HCT116 (cell line): ENCODE data around the gene RAB13. TPM values are rescaled to one million over a fixed set of nuclear protein-coding genes. Genes with fewer than 3 reads are reported as not detected.

Experiments used
- ATAC-seq: fragments of 200-7000 bp; cut with Tn5 transposase; 2 replicates; pipeline ENCODE4 v1.9.1; 2020; ENCODE audit warnings: mild to moderate bottlenecking, moderate library complexity
- BruUV-seq: library from RNA; stranded (reverse); fragments of 400-500 nt; replicated peaks from 2 replicates; lab custom pipeline; 2021; lab: Mats Ljungman, UMichigan
- CTCF ChIA-PET: fragments of 300-600 bp; sonication (Branson Sonifier 250); formaldehyde crosslinking; loops from one replicate; lab custom pipeline; 2021; ENCODE audit warnings: antibody characterized with exemption; lab: Charles Lee
- POLR2A ChIA-PET: fragments of 300-600, 350-600 bp; sonication (Branson Sonifier 250); formaldehyde crosslinking; loops from one replicate; lab custom pipeline; 2021; ENCODE audit warnings: antibody characterized with exemption; lab: Charles Lee
- RAD21 ChIA-PET, 2 experiments: fragments of 300-600 bp; sonication (Branson Sonifier 250); formaldehyde crosslinking; loops; one replicate each; lab custom pipeline; 2023; ENCODE audit warnings: low total read pairs in 2 of 2; ENCODE audit not compliant: uncharacterized antibody in 2 of 2, unreplicated experiment in 2 of 2, low non-redundant PET in 1 of 2; lab: Charles Lee
- DNase-seq: peaks from one replicate; pipeline ENCODE4 v3.0.0-alpha.2; 2010; ENCODE audit warnings: low read depth, low spot score
- H2AFZ ChIP-seq: fragments of 200-600 bp; shearing (Covaris generic), sonication (generic); 2 replicates; pipeline ENCODE4 v1.6.1; 2017; ENCODE audit warnings: low read depth, mixed run types, mixed read lengths, antibody characterized with exemption, low read length; ENCODE audit not compliant: poor library complexity, severe bottlenecking
- H3K27ac ChIP-seq: 2 replicates; pipeline ENCODE4 v1.5.1; 2012; ENCODE audit warnings: low read depth, low read length
- H3K27me3 ChIP-seq: fragments of 200-600 bp; sonication (generic); 2 replicates; pipeline ENCODE4 v1.6.1; 2016; ENCODE audit warnings: mixed run types, low read length, mixed read lengths; ENCODE audit not compliant: insufficient read depth
- H3K36me3 ChIP-seq, 2 experiments: fragments of 200-500 bp in 1 of 2; fragments of 200-600 bp in 1 of 2; sonication (Bioruptor generic) in 1 of 2; sonication (generic) in 1 of 2; 2 replicates each; pipeline versions ENCODE4 v1.5.1 to v1.6.1; 2014 to 2016; ENCODE audit warnings: low read length in 2 of 2, inconsistent platforms in 1 of 2, mixed read lengths in 1 of 2, mixed run types in 1 of 2; ENCODE audit not compliant: insufficient read depth in 2 of 2, control insufficient read depth in 1 of 2
- H3K4me1 ChIP-seq, 2 experiments: fragments of 200-600 bp in 1 of 2; sonication (generic) in 1 of 2; 2 replicates each; pipeline versions ENCODE4 v1.5.1 to v1.6.1; 2012 to 2017; ENCODE audit warnings: low read length in 2 of 2, inconsistent platforms in 1 of 2, mild to moderate bottlenecking in 1 of 2, mixed read lengths in 1 of 2, mixed run types in 1 of 2, moderate library complexity in 1 of 2; ENCODE audit not compliant: insufficient read depth in 2 of 2, control insufficient read depth in 1 of 2
- H3K4me2 ChIP-seq: fragments of 200-600 bp; sonication (generic); 2 replicates; pipeline ENCODE4 v1.6.1; 2017; ENCODE audit warnings: mixed run types, low read length, mixed read lengths
- H3K4me3 ChIP-seq, 2 experiments: fragments of 200-600 bp in 1 of 2; sonication (generic) in 1 of 2; replicated peaks in 1 of 2; 2 replicates each; pipeline ENCODE4 v1.5.1; 2011 to 2016; ENCODE audit warnings: low read length in 2 of 2, control low read depth in 1 of 2, low read depth in 1 of 2, mild to moderate bottlenecking in 1 of 2, mixed read lengths in 1 of 2, mixed run types in 1 of 2
- H3K79me2 ChIP-seq: fragments of 200-600 bp; sonication (generic); 2 replicates; pipeline ENCODE4 v1.6.1; 2017; ENCODE audit warnings: mild to moderate bottlenecking, mixed run types, low read length, moderate library complexity, mixed read lengths; ENCODE audit not compliant: insufficient read depth
- H3K9ac ChIP-seq: fragments of 200-600 bp; sonication (generic); 2 replicates; pipeline ENCODE4 v1.6.1; 2016; ENCODE audit warnings: low read length, mixed read lengths
- H3K9me2 ChIP-seq: fragments of 200-600 bp; sonication (generic), shearing (Covaris generic); 2 replicates; pipeline ENCODE4 v1.6.1; 2017; ENCODE audit warnings: mixed run types, mild to moderate bottlenecking, moderate library complexity; ENCODE audit not compliant: insufficient read depth
- H3K9me3 ChIP-seq, 2 experiments: fragments of 200-500 bp in 1 of 2; fragments of 200-600 bp in 1 of 2; sonication (Bioruptor generic) in 1 of 2; sonication (generic) in 1 of 2; 2 replicates each; pipeline ENCODE4 v1.6.1; 2014 to 2017; ENCODE audit warnings: low read length in 2 of 2, mixed read lengths in 2 of 2, inconsistent platforms in 1 of 2, low read depth in 1 of 2, mild to moderate bottlenecking in 1 of 2, mixed run types in 1 of 2, moderate library complexity in 1 of 2; ENCODE audit not compliant: control insufficient read depth in 1 of 2, insufficient read depth in 1 of 2
- H4K20me1 ChIP-seq: fragments of 200-600 bp; sonication (generic), shearing (Covaris generic); 2 replicates; pipeline ENCODE4 v1.6.1; 2017; ENCODE audit warnings: mixed run types, mild to moderate bottlenecking, moderate library complexity; ENCODE audit not compliant: insufficient read depth
- CBX3 ChIP-seq: IDR thresholded peaks from 2 replicates; pipeline ENCODE4 v1.6.1; 2012; ENCODE audit warnings: low read depth
- CTCF ChIP-seq, 3 experiments: fragments of 200-600 bp in 1 of 3; sonication (generic) in 1 of 3; IDR thresholded peaks in 2 of 3; conservative IDR thresholded peaks in 1 of 3; 2 replicates each; pipeline ENCODE4 v1.5.1; 2012 to 2017; ENCODE audit warnings: low read depth in 2 of 3, low read length in 2 of 3, antibody characterized with exemption in 1 of 3, borderline replicate concordance in 1 of 3, control low read depth in 1 of 3, mild to moderate bottlenecking in 1 of 3, mixed read lengths in 1 of 3, mixed run types in 1 of 3, moderate library complexity in 1 of 3; ENCODE audit not compliant: insufficient read depth in 1 of 3
- EGR1 ChIP-seq: IDR thresholded peaks from 2 replicates; pipeline ENCODE4 v1.6.1; 2012; ENCODE audit warnings: low read depth
- ELF1 ChIP-seq: IDR thresholded peaks from 2 replicates; pipeline ENCODE4 v1.6.1; 2012; ENCODE audit warnings: low read depth, borderline replicate concordance
- EZH2 ChIP-seq: fragments of 200-600 bp; sonication (generic); IDR thresholded peaks from 2 replicates; pipeline ENCODE4 v1.6.1; 2017; ENCODE audit warnings: antibody characterized with exemption, mixed run types
- EZH2phosphoT487 ChIP-seq: fragments of 200-600 bp; IDR thresholded peaks from 2 replicates; pipeline ENCODE4 v1.6.1; 2018; ENCODE audit warnings: antibody characterized with exemption, borderline replicate concordance
- FOSL1 ChIP-seq: IDR thresholded peaks from 2 replicates; pipeline ENCODE4 v1.6.1; 2012; ENCODE audit warnings: low read depth
- JUND ChIP-seq: IDR thresholded peaks from 2 replicates; pipeline ENCODE4 v1.6.1; 2012
- POLR2A ChIP-seq: IDR thresholded peaks from 2 replicates; pipeline ENCODE4 v1.7.0; 2011; ENCODE audit warnings: borderline replicate concordance; ENCODE audit not compliant: insufficient read depth, insufficient read length; ENCODE audit errors: extremely low read depth
- SIN3A ChIP-seq: IDR thresholded peaks from 2 replicates; pipeline ENCODE4 v1.6.1; 2012; ENCODE audit warnings: low read depth
- SP1 ChIP-seq: IDR thresholded peaks from 2 replicates; pipeline ENCODE4 v1.6.1; 2012; ENCODE audit warnings: low read depth
- TCF7L2 ChIP-seq: IDR thresholded peaks from 2 replicates; pipeline ENCODE4 v1.7.0; 2011; ENCODE audit warnings: borderline replicate concordance, inconsistent platforms; ENCODE audit not compliant: insufficient read depth, insufficient read length; ENCODE audit errors: extremely low read depth
- YY1 ChIP-seq: IDR thresholded peaks from 2 replicates; pipeline ENCODE4 v1.6.1; 2011; ENCODE audit warnings: low read length, low read depth, moderate library complexity, mild to moderate bottlenecking; ENCODE audit not compliant: insufficient replicate concordance; ENCODE audit errors: extremely low read depth
- ZFX ChIP-seq: fragments of 450-650 bp; IDR thresholded peaks from 2 replicates; pipeline ENCODE4 v1.6.1; 2017
- ZNF274 ChIP-seq: fragments of 200-500 bp; sonication (Bioruptor generic); IDR thresholded peaks from 2 replicates; pipeline ENCODE4 v1.6.1; 2014; ENCODE audit warnings: mild to moderate bottlenecking, low read depth, low read length, inconsistent platforms
- intact Hi-C: fragments of 100-400 bp; cut with micrococcal nuclease; formaldehyde crosslinking; loops from 2 replicates; pipeline ENCODE4 v1.10.0; 2022
- total RNA-seq: library from RNA; stranded (reverse); gene quantifications from one replicate; pipeline ENCODE4 v1.2.1, GENCODE V29; 2021; ENCODE audit not compliant: unreplicated experiment
- TF ChIP-seq, protein P1 (sequence below): IDR thresholded peaks from 2 replicates; pipeline ENCODE4 v1.6.1; 2012
- TF ChIP-seq, protein P2 (sequence below): IDR thresholded peaks from 2 replicates; pipeline ENCODE4 v1.6.1; 2012; ENCODE audit warnings: low read depth
- TF ChIP-seq, protein P3 (sequence below): IDR thresholded peaks from 2 replicates; pipeline ENCODE4 v1.6.1; 2011; ENCODE audit warnings: mild to moderate bottlenecking, low read length, moderate library complexity; ENCODE audit not compliant: insufficient replicate concordance; ENCODE audit errors: extremely low read depth

RAB13 gene
- total RNA-seq, 1 experiment from 2014 or later: 93.6 TPM

- H3K27me3 ChIP-seq: no peaks in the 10 kb centered on the region
- TF ChIP-seq EGR1: no peak
- TF ChIP-seq SP1: no peak
- TF ChIP-seq EZH2: no peak
- no peak for TF ChIP-seq TCF7L2
- no peak for TF ChIP-seq ELF1
- TF ChIP-seq CBX3: no peak
- TF ChIP-seq, protein P1, sequence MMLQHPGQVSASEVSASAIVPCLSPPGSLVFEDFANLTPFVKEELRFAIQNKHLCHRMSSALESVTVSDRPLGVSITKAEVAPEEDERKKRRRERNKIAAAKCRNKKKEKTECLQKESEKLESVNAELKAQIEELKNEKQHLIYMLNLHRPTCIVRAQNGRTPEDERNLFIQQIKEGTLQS: no peak
- no peak for TF ChIP-seq EZH2phosphoT487
- TF ChIP-seq CTCF (IDR thresholded peaks at IDR 0.05 in 2 of 3, conservative IDR thresholded peaks at IDR 0.05 in 1 of 3; ENCODE audit: borderline replicate concordance in 1 of 3, insufficient read depth in 1 of 3, low read depth in 2 of 3, low read length in 2 of 3): no peak
- no peak for TF ChIP-seq JUND
- no peak for TF ChIP-seq SIN3A
- TF ChIP-seq, protein P2, sequence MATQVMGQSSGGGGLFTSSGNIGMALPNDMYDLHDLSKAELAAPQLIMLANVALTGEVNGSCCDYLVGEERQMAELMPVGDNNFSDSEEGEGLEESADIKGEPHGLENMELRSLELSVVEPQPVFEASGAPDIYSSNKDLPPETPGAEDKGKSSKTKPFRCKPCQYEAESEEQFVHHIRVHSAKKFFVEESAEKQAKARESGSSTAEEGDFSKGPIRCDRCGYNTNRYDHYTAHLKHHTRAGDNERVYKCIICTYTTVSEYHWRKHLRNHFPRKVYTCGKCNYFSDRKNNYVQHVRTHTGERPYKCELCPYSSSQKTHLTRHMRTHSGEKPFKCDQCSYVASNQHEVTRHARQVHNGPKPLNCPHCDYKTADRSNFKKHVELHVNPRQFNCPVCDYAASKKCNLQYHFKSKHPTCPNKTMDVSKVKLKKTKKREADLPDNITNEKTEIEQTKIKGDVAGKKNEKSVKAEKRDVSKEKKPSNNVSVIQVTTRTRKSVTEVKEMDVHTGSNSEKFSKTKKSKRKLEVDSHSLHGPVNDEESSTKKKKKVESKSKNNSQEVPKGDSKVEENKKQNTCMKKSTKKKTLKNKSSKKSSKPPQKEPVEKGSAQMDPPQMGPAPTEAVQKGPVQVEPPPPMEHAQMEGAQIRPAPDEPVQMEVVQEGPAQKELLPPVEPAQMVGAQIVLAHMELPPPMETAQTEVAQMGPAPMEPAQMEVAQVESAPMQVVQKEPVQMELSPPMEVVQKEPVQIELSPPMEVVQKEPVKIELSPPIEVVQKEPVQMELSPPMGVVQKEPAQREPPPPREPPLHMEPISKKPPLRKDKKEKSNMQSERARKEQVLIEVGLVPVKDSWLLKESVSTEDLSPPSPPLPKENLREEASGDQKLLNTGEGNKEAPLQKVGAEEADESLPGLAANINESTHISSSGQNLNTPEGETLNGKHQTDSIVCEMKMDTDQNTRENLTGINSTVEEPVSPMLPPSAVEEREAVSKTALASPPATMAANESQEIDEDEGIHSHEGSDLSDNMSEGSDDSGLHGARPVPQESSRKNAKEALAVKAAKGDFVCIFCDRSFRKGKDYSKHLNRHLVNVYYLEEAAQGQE: no peak
- TF ChIP-seq FOSL1: no peak
- no peak for TF ChIP-seq YY1
- TF ChIP-seq ZFX: no peak
- TF ChIP-seq ZNF274: no peak
- TF ChIP-seq POLR2A: no peak
- TF ChIP-seq, protein P3, sequence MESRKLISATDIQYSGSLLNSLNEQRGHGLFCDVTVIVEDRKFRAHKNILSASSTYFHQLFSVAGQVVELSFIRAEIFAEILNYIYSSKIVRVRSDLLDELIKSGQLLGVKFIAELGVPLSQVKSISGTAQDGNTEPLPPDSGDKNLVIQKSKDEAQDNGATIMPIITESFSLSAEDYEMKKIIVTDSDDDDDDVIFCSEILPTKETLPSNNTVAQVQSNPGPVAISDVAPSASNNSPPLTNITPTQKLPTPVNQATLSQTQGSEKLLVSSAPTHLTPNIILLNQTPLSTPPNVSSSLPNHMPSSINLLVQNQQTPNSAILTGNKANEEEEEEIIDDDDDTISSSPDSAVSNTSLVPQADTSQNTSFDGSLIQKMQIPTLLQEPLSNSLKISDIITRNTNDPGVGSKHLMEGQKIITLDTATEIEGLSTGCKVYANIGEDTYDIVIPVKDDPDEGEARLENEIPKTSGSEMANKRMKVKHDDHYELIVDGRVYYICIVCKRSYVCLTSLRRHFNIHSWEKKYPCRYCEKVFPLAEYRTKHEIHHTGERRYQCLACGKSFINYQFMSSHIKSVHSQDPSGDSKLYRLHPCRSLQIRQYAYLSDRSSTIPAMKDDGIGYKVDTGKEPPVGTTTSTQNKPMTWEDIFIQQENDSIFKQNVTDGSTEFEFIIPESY: no peak
- ChIA-PET RAD21 (no interaction called here), POLR2A (no interaction called here), CTCF (no interaction called here)
- intact Hi-C loops: no loop called here
- H3K9me2 ChIP-seq: no peaks in the 10 kb centered on the region
- peaks cover 36% of the 10 kb centered on the region for H3K79me2 ChIP-seq
- DNase-seq (no peak), ATAC-seq (no peak)
- peaks cover 0 to 9% of the 10 kb centered on the region in 2 experiments; a peak in 2 of 4 replicates for H3K4me1 ChIP-seq
- H4K20me1 ChIP-seq: no peaks in the 10 kb centered on the region
- no peak overlapping the region for H3K4me3 ChIP-seq
- H3K4me2 ChIP-seq: no peak overlapping the region
- no peak overlapping the region for H3K9ac ChIP-seq
- H2AFZ ChIP-seq: no peak overlapping the region
- BruUV-seq: no TSS peak
- no peaks in the 10 kb centered on the region for H3K9me3 ChIP-seq
- no peak overlapping the region for H3K27ac ChIP-seq
- peaks cover 29 to 32% of the 10 kb centered on the region in 2 experiments; a peak in 3 of 4 replicates for H3K36me3 ChIP-seq
Observed at GRCh38 chr1:153951801-153952200, 34.3 kb downstream of the RAB13 start.
